Posterior cingulate gyrus (tissue), 11 donors: ENCODE data around the gene WDFY4.

Source experiments
- DNase-seq, 10 donors: peaks; one replicate each; pipeline versions ENCODE4 v3.0.0 to v3.0.0-alpha.2; 2020 to 2021; ENCODE audit warnings: mixed read lengths in 3 of 10
- intact Hi-C: fragments of 100-400 bp; cut with DNase I; formaldehyde crosslinking; loops from one replicate; pipeline ENCODE4 v1.15.1; 2023

WDFY4 gene

DNA sequence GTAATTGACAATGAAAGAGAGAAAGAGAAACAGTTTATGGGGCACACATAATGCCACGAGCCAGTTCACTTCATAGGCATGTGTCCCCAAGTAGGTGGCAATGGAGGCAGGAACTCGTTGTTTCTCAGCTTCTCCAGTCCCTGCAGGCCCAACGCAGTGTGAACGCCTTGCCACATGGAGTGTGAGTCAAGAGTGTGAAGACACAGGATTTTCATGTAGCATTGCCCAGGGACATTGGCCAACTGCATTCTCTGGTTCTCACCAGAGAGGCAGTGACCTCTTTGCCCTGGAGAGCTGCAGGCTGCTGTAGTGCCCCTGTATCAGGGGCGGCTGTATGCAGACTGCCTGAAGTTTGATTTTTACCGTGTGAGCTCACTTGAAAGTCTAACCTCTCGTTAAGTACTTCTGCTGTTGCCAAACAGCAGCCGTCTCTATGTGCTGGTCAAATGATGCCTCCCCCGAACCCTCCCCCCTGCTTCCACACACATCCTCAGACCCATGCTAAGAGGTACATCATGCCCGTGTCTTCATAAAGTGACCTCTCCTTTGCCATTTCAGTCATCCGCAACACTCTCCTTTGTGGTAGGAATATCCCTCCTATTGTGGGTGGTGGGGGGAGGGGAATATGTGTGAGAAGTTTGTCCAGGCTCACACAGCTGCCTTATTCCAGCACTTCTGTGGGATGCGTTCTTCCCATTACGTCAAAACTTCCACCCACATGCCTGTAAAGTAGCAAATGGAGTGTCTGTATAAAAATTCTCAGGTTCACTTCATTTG, 242.3 kb downstream of the WDFY4 start:
- DNase-seq = no peak
- intact Hi-C loops = no loop called here

GRCh38 chr10:48929413-48929990, 244.8 kb downstream of the WDFY4 start:
- DNase-seq = no peak
- intact Hi-C loops = no loop called here

GRCh38 chr10:48931188-48931587, 246.5 kb downstream of the WDFY4 start:
- intact Hi-C loops = no loop called here
- no peak for DNase-seq

GRCh38 chr10:48932831-48933664, 248.4 kb downstream of the WDFY4 start:
- DNase-seq = no peak
- intact Hi-C loops = no loop called here

DNA sequence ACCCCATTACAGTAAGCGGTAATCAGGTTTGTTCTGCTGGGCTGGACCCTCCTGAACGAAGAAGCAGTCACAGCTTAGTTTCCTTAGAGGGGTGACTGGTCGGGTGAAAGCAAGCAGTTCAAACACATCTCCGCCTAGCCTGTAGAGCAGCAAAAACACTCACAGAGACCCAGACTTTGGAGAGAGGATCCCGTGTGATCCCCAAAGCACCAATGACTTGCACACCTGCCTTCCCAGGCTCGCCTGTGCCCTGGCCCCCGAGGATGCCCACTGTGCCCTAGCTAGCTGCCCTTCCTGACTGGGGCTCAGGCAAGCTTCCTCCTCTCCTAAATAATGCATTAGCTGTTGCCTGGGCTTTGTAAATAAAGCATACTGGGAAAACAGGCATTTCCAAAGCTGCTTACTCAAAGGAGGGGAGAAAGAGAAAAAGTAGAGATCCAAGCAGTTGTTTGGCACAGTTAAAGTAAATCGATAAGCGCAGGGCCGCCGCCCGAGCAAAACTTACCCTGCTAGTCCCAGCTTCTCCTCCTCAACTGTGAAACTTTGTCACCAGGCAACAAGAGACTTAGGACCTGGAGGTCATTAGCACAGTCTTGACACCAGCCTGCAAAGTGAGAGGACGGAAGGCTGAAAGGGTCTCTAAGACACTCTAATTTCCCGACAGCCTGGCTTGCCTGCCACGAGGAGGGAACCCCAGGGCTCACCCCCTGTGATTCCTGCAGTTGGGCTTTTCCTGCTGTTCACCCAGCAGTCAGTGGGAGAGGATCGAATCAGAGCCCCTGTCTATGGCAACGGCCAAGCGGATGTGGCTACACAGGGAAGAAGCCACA, 250.2 kb downstream of the WDFY4 start:
- no peak for DNase-seq
- intact Hi-C loops = no loop called here

DNA sequence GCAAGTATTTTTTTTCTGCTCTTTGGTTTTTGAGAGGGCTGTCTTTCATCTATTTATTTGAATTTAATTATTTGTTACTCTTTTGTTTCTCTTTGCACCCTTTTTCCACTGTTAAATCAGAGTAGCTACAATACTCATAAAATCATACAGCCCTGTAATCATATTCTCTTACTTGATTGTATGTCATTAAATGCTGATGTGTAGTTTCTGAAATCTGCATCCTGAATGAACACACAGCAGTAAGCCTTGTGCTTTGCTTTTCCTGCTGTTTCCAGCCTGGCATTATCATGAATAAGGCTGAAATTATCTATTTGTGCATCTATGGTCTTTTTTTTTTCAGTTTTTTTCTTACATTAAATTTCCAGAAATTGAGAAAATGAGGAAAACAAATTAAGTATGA, 250.9 kb downstream of the WDFY4 start:
- intact Hi-C loops = no loop called here
- no peak for DNase-seq

GRCh38 chr10:48937796-48938195, 253.1 kb downstream of the WDFY4 start:
- intact Hi-C loops = no loop called here

DNA sequence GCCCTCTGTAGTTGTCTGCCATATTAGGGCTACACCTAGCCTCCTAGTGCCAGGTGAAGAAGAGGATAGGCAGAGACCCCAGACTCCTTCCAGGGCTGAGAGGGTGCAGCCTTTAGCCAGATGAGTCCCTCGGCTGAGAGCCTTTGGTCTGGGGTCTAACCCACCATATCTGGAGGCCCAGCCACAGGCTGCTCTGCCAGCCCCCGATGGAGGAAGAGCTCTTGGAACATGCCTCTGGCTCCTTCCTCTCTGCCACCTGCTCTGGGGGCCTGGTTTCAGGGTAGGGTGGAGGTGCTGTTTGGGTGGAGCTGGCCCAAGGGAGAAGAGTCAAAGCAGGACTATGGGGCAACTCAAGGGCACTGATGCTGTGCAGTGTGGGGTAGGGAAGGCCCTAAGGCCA, 253.6 kb downstream of the WDFY4 start:
- DNase-seq = no peak
- intact Hi-C loops = no loop called here

More at GRCh38 chr10:48937796-48938195, 253.1 kb downstream of the WDFY4 start:
- no peak for DNase-seq

- intact Hi-C loops = no loop called here
- DNase-seq = peak in 1 of 10 donors; percentile 2
Observed at GRCh38 chr10:48938990-48939536, 254.4 kb downstream of the WDFY4 start.

DNA sequence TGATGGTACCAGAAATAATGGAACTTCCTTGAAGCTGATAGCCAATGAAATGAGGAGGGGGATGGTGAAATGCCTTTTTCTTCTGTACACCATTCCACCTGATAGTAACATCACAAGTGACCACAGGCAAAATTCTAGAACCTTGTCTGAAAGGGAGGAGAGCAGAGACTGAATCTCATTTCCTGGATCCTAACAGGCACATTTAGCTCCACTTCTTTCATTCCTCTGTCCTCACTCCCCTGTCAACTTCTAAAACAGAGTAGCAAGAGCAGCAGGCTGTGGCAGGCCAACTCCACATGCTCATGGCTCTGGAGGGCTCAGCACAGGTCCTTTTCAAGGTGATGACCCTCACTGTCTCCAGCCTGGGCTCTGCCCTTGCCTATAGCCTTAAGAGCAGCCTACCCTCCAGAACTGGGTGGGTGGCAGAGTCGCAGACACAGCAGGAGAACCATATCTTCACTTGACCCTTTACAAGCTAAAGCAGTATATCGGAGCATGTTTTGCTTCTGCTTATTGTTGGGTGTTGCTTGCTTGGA, 255.2 kb downstream of the WDFY4 start, which contains the start of gene LRRC18:
Gene LRRC18, minus strand, starts transcription at position 51 of the 536 bp plus-strand sequence. CDS start 25,685 bp downstream, outside the sequence.
- no peak for DNase-seq
- intact Hi-C loops = no loop called here

- DNase-seq = no peak
- intact Hi-C loops = no loop called here
Observed at GRCh38 chr10:48940372-48940771, 255.7 kb downstream of the WDFY4 start.

GRCh38 chr10:48940958-48941357, 256.3 kb downstream of the WDFY4 start:
- intact Hi-C loops = no loop called here
- DNase-seq = no peak

DNA sequence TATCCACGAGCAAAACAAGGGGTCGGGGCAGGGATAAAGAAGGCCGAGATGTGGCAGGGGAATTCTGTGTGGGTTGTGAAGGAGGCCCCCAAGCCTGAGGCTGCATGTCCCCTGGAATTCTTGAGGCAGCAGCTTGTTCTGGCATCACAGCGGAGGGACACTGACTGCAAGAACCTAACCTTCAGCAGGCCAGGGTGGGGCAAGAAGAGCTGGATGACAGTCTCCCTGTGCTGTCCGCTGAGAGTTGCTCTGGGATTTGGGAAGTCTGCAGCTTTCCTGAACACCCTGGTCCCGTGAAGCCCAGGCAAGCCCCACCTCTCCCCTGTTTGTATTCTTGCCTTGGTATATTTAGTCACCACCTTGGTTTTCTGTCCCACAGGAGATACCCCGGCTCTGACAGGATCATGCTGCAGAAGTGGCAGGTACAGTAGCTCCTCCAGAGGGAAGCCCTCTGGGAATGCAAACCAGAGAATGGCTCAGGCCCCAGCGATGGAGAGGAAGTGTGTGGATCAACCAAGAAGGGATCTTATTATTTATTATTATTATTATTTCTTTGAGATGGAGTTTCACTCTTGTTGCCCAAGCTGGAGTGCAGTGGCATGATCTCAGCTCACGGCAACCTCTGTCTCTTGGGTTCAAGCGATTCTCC, 256.9 kb downstream of the WDFY4 start:
- no peak for DNase-seq
- intact Hi-C loops = no loop called here

DNA sequence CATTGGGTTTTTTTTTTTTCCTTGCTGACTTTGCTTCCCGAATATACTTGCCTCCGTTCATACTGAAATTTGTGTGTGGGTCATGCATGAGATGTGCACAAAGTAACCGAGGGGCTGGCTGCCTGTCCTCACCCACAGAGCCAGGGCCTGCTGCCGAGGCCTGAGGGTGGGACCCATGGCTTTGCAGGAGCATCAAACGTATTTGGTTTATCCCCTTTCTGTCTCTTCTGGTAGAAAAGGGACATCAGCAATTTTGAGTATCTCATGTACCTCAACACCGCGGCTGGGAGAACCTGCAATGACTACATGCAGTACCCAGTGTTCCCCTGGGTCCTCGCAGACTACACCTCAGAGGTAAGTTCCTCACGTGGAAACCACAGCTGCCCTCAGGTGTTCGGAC, 258.4 kb downstream of the WDFY4 start:
- intact Hi-C loops = no loop called here
- no peak for DNase-seq

- no peak for DNase-seq
- intact Hi-C loops = no loop called here
Observed at GRCh38 chr10:48944171-48944570, 259.5 kb downstream of the WDFY4 start.

- no peak for DNase-seq
Observed at GRCh38 chr10:48945441-48946130, 260.9 kb downstream of the WDFY4 start.

DNA sequence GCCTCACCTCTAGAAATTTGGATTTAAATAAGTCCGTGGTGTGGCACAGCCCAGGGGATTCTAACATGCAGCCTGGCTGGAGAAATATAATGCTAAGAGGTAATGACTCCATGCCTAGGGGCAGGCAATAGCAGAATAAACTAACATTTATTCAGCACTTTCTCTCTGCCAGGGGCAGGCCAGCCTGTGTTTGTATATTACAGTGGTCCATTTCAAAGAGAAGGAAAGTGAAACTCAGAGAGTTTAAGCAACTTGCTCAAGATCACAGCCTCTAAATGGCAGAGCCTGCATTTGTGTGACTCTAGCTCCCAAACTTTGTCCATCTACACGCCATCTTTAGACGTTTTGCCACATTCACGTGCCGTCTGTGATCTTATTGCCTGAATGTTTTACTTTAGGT, 261.7 kb downstream of the WDFY4 start:
- intact Hi-C loops = no loop called here
- DNase-seq = no peak

More at GRCh38 chr10:48945441-48946130, 260.9 kb downstream of the WDFY4 start:
- intact Hi-C loops = no loop called here

DNA sequence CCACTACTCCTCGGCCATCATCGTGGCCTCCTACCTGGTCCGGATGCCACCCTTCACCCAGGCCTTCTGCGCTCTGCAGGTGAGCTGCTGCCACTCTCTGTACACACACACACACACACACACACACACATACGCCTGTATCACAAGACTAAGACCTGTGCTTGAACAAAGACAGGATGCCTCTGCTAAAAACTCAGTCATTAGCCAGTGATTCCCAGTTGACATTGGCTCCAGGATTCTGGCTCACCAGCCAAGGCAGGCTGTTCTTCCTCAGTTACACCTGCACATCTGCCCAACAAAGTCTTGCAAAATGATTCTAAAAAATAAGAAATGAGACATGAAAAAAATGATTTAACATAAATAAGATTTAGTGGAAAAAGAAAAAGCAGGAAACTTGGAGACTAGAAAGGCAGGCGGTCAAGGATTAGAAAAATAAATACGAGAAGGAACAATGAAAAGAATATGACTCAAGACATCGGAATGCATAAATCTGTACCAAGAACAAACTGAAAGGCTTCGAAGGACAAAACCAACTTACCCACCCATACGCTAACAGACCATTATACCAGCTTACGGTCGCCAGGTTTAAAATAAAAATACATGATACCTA, 262.3 kb downstream of the WDFY4 start:
- peak in 1 of 10 donors; percentile 14 for DNase-seq
- intact Hi-C loops = no loop called here
